Dermis blood vessel endothelial cell (primary cell): Measurements from ENCODE around the gene GABRP. TPM values are rescaled to one million over a fixed set of nuclear protein-coding genes. Genes with fewer than 3 reads are reported as not detected.
"Not testable (repeated sequence)": the region's sequence is repeated elsewhere in the genome, so short reads cannot be mapped to it uniquely, and the experiment has no call there.

Source experiments
- DNase-seq: peaks from one replicate; pipeline ENCODE4 v3.0.0; 2010
- total RNA-seq: library from RNA; depleted of rRNA; stranded (reverse); fragments of >200 nt; gene quantifications from 2 replicates; pipeline ENCODE4 v1.2.3, GENCODE V29; 2014

GABRP gene
- total RNA-seq, 1 donor from 2014 or later: 0.51 TPM

- DNase-seq: peak; percentile 16
These were observed 27.7 kb upstream of the GABRP start for GRCh38 chr5:170755679-170756456.

- no peak for DNase-seq
These were observed 26.8 kb upstream of the GABRP start for GRCh38 chr5:170756691-170757090.

DNA sequence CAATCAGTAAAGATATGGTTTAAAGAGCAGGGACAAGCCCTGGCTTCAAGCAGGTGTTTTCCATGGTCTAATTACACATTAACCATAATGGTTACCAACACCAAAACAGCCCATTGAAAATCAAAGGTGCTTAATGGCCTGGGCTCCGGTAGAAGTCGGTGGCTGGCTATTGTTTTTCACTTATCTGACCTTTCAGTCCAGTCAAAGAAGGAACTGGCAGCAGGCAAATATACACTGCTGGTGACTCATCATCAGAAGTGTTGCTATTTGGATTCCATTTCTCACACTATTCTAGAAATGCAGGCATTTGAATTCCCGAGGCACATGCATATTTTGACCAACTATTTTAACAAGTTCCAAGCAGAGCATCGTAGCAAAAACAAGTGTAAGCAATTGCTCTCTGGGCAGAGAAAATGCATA lies 26.3 kb upstream of the GABRP start:
- peak; percentile 79 for DNase-seq

GRCh38 chr5:170757669-170758068 lies 25.9 kb upstream of the GABRP start:
- no peak for DNase-seq

DNA sequence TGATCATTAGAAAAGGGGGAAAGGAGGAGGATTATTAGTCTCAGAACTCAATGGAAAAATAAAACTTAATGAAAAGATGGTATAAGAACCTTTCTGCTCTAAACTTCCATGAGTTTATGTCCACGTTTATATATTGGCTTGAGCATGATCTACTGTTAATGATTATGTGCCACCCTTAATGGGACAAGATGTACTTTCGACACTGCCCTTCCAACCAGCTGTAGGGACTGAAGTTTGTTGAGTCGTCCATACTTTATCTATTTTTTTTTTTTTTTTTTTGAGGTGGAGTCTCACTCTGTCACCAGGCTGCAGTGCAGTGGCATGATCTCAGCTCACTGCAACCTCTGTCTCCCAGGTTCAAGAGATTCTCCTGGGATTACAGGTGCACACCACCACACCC lies 25.0 kb upstream of the GABRP start:
- no peak for DNase-seq

GRCh38 chr5:170760113-170760512 lies 23.4 kb upstream of the GABRP start:
- DNase-seq: no peak

DNA sequence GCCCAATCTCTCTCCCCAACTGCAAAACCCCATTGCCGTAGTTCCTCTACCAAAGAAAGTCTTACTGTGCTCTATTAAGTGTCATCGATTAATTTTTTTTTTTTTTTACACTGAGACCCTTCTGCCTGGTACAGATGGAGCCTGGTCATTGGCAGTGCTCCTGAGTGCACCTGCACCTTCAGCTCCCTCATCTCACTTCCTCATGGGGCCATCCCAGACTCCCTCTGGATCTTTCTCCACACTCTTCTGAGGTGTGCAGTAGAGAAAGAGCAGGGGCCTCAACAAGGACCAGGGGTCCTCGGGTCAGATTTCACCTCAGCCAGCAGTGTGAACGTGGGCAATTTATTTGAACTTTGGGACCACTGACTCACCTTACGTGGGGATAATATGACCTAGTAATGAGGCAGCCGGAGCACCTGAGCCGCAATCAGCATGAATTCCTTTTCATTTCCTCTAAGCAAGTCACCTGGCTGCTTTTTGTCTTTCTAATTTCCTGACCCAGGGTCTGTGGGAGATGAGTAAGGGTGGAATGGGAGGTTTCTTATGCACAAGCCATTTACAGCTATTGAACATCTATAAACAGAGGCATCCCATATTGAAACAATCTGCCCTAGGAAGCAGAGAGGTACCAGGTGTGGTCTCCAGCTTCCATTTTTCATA lies 22.3 kb upstream of the GABRP start:
- DNase-seq: no peak

DNA sequence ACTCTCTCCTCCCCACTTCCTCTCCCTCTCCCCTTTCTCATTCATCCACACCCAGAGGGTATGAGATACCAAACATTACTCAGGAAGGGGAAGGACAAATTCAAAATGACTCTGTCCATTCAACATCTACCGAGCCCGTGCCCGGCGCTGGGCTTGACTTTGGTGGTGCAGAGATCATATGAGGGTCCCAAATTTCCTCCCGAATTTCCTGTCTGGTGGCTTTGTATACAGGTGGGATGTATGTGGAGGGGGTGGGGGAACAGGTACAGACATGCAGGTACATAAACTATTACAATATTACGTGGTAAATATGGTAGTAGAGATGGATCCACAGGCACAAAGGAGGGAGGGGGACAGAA lies 21.8 kb upstream of the GABRP start:
- DNase-seq: no peak

DNA sequence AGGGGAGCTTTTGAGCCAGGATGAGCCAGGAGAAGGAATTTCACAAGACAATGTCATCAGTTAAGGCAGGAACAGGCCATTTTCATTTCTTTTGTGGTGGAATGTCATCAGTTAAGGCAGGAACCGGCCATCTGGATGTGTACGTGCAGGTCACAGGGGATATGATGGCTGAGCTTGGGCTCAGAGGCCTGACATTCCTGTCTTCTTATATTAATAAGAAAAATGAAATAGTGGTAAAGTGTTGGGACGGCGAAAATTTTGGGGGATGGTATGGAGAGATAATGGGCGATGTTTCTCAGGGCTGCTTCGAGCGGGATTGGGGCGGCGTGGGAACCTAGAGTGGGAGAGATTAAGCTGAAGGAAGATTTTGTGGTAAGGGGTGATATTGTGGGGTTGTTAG lies 21.2 kb upstream of the GABRP start:
- not testable (repeated sequence) for DNase-seq

GRCh38 chr5:170765868-170766267 lies 17.7 kb upstream of the GABRP start:
- not testable (repeated sequence) for DNase-seq

- no peak for DNase-seq
These were observed 14.3 kb upstream of the GABRP start for GRCh38 chr5:170769246-170769645.

GRCh38 chr5:170769898-170770416 lies 13.6 kb upstream of the GABRP start:
- DNase-seq: no peak

GRCh38 chr5:170771496-170771895 lies 12.0 kb upstream of the GABRP start:
- no peak for DNase-seq

GRCh38 chr5:170773024-170773985 lies 10.2 kb upstream of the GABRP start:
- no peak for DNase-seq

- DNase-seq: no peak
These were observed 8.7 kb upstream of the GABRP start for GRCh38 chr5:170774831-170775230.

DNA sequence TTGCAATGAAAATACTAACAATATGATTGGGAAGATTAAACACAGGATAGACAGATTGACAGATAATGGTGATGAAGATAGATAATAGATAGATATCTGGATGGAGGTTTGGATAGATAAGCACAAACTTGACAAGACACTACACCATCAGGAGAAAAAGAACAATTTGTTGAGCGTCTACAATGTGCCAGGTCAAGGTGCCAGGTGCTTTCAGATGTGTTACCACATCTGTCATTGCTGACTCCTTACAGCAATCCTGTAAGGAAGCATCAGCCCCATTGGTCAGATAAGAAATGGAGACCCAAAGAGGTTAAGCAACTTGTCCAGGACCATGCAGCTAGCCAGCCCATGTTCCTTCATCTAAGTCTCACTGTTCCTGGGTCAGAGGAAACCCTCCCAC lies 1.6 kb upstream of the GABRP start:
- DNase-seq: no peak

- peak; percentile 73 for DNase-seq
These were observed 1.1 kb upstream of the GABRP start for GRCh38 chr5:170782438-170782837.

- no peak for DNase-seq
These were observed 1.9 kb downstream of the GABRP start for GRCh38 chr5:170785416-170785815.

- DNase-seq: no peak
These were observed 3.7 kb downstream of the GABRP start for GRCh38 chr5:170787216-170787615.

GRCh38 chr5:170788626-170789304 lies 5.2 kb downstream of the GABRP start:
- DNase-seq: peak; percentile 53

GRCh38 chr5:170791325-170791954 lies 7.9 kb downstream of the GABRP start:
- peak; percentile 88 for DNase-seq

GRCh38 chr5:170792878-170793277 lies 9.4 kb downstream of the GABRP start:
- peak; percentile 26 for DNase-seq
